GM06990 (cell line): Measurements from ENCODE around the gene FHAD1.

Experiments
- DNase-seq: peaks from one replicate; pipeline ENCODE4 v3.0.0-alpha.2; 2011; ENCODE audit not compliant: insufficient read length; ENCODE audit errors: extremely low read depth
- H3K27me3 ChIP-seq: replicated peaks from 2 replicates; pipeline ENCODE4 v1.6.0; 2011; ENCODE audit warnings: low read length; ENCODE audit not compliant: control insufficient read depth, insufficient read depth
- H3K36me3 ChIP-seq: 2 replicates; pipeline ENCODE4 v1.5.1; 2011; ENCODE audit warnings: low read length; ENCODE audit not compliant: control insufficient read depth, insufficient read depth
- H3K4me3 ChIP-seq: replicated peaks from 2 replicates; pipeline ENCODE4 v1.5.1; 2011; ENCODE audit warnings: low read depth, mild to moderate bottlenecking, control low read depth, low read length
- CTCF ChIP-seq: IDR thresholded peaks from 2 replicates; pipeline ENCODE4 v1.5.1; 2011; ENCODE audit warnings: low read length, control low read depth, mild to moderate bottlenecking, inconsistent platforms; ENCODE audit not compliant: insufficient read depth, poor library complexity, severe bottlenecking

The FHAD1 gene

GRCh38 chr1:15342408-15342967 lies 95.5 kb downstream of the FHAD1 start:
- DNase-seq = no peak
- no peak for TF ChIP-seq CTCF
- Histone ChIP-seq H3K36me3 (no peaks in the 10 kb centered on the region), H3K27me3 (no peaks in the 10 kb centered on the region; the same call in 1 of the 2 replicates), H3K4me3 (no peak overlapping the region)

- DNase-seq = no peak
- no peak overlapping the region for H3K4me3 ChIP-seq
- no peak for TF ChIP-seq CTCF
- no peaks in the 10 kb centered on the region for H3K36me3 ChIP-seq
- H3K27me3 ChIP-seq = no peaks in the 10 kb centered on the region; the same call in 1 of the 2 replicates
Observed at GRCh38 chr1:15343099-15343498, 96.1 kb downstream of the FHAD1 start.

GRCh38 chr1:15343729-15344128 lies 96.7 kb downstream of the FHAD1 start:
- TF ChIP-seq CTCF = no peak
- Histone ChIP-seq H3K27me3 (no peaks in the 10 kb centered on the region; the same call in 1 of the 2 replicates), H3K36me3 (no peaks in the 10 kb centered on the region), H3K4me3 (no peak overlapping the region)
- no peak for DNase-seq

- no peaks in the 10 kb centered on the region; the same call in 1 of the 2 replicates for H3K27me3 ChIP-seq
- no peak for TF ChIP-seq CTCF
- H3K36me3 ChIP-seq = no peaks in the 10 kb centered on the region
- no peak overlapping the region for H3K4me3 ChIP-seq
- DNase-seq = no peak
Observed at GRCh38 chr1:15344380-15344779, 97.4 kb downstream of the FHAD1 start.

DNA sequence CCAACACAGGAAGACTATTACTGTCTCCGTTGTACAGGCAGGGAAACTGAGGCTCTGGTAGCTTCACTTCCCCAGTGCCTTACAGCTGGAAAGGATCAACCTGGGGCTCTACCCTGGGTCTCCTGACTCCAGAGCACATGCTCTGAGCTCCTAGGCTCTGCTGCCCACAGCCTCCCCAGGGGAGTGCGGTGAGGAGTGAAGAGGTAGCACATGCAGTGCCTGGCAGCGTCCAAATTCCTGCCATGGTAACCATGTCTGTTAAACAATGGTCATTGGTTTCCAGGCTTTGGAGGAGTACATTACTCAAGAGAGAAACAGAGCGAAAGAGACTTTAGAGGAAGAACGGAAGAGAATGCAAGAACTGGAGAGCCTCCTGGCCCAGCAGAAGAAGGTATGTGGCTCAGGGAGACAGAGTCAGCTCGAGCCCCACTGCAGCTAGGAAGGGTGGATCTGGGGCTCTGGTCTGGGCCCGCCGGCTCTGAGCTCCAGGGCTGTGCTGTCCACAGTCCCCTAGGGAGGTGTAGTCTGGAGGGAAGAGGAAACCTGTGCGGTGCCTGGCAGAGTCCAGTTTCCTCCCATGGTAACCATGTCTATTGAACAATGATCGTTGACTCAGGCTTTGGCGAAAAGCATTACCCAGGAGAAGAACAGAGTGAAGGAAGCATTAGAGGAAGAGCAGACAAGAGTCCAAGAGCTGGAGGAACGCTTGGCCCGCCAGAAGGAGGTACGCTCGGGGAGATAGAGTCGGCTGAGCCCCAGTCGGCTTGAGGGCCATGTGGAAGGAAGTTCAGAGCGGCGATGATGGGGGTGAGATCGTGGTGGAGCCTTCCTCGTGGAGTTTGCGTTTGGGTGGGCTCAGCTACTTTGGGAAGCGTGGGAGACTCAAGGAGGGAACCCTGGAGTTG lies 98.0 kb downstream of the FHAD1 start:
- no peak for DNase-seq
- Histone ChIP-seq H3K4me3 (no peak overlapping the region), H3K27me3 (no peaks in the 10 kb centered on the region; the same call in 1 of the 2 replicates), H3K36me3 (no peaks in the 10 kb centered on the region)
- no peak for TF ChIP-seq CTCF
